Cortex of kidney (tissue), 1 donor: ENCODE measurements around the gene NUDT4.
"Not testable (repeated sequence)": the region's sequence is repeated elsewhere in the genome, so short reads cannot be mapped to it uniquely, and the experiment has no call there.

Experiments used
- DNase-seq: peaks from one replicate; lab custom pipeline; 2025; lab: John Stamatoyannopoulos, UW

Gene NUDT4

GRCh38 chr12:93366422-93366821 is 11.3 kb upstream of the NUDT4 start:
- no peak for DNase-seq

GRCh38 chr12:93368766-93369165 is 9.0 kb upstream of the NUDT4 start:
- no peak for DNase-seq

GRCh38 chr12:93369505-93369904 is 8.2 kb upstream of the NUDT4 start:
- no peak for DNase-seq

- no peak for DNase-seq
Measured at GRCh38 chr12:93370947-93371346, 6.8 kb upstream of the NUDT4 start.

- DNase-seq, result no peak
Measured at GRCh38 chr12:93373961-93374656, 3.6 kb upstream of the NUDT4 start.

GRCh38 chr12:93375906-93376305 is 1.8 kb upstream of the NUDT4 start:
- DNase-seq, result no peak

GRCh38 chr12:93376436-93377251 is 1.1 kb upstream of the NUDT4 start:
- no peak for DNase-seq

- DNase-seq, result not testable (repeated sequence)
Measured at GRCh38 chr12:93378196-93378997, 672 bp downstream of the NUDT4 start.

GRCh38 chr12:93378998-93379325 is 1.2 kb downstream of the NUDT4 start:
- no peak for DNase-seq

GRCh38 chr12:93379326-93379980 is 1.7 kb downstream of the NUDT4 start:
- DNase-seq, result no peak

GRCh38 chr12:93379981-93380361 is 2.2 kb downstream of the NUDT4 start:
- DNase-seq, result no peak

- no peak for DNase-seq
Measured at GRCh38 chr12:93380480-93381121, 2.9 kb downstream of the NUDT4 start.

- no peak for DNase-seq
Measured at GRCh38 chr12:93381161-93381975, 3.6 kb downstream of the NUDT4 start.

- DNase-seq, result not testable (repeated sequence)
Measured at GRCh38 chr12:93381976-93382437, 4.3 kb downstream of the NUDT4 start.

GRCh38 chr12:93387780-93388179 is 10.1 kb downstream of the NUDT4 start:
- DNase-seq, result no peak

GRCh38 chr12:93390031-93390430 is 12.3 kb downstream of the NUDT4 start:
- DNase-seq, result no peak

- no peak for DNase-seq
Measured at GRCh38 chr12:93390549-93391297, 13.0 kb downstream of the NUDT4 start.

GRCh38 chr12:93393425-93393824 is 15.7 kb downstream of the NUDT4 start:
- DNase-seq, result no peak

- no peak for DNase-seq
Measured at GRCh38 chr12:93397412-93397811, 19.7 kb downstream of the NUDT4 start.
